PC-9 (cell line): ENCODE measurements around the gene PPIL6. TPM values are rescaled to one million over a fixed set of nuclear protein-coding genes. Genes with fewer than 3 reads are reported as not detected.

Experiments used
- Bru-seq: library from RNA; stranded (reverse); fragments of 400-500 nt; gene quantifications from one replicate; lab custom pipeline; 2021; lab: Mats Ljungman, UMichigan
- BruChase-seq, 2 experiments: library from RNA; stranded (reverse); fragments of 400-500 nt; gene quantifications; one replicate each; lab custom pipeline; 2021; lab: Mats Ljungman, UMichigan
- BruUV-seq: library from RNA; stranded (reverse); fragments of 400-500 nt; replicated peaks from 2 replicates; lab custom pipeline; 2021; lab: Mats Ljungman, UMichigan
- CTCF ChIA-PET: fragments of 300-600 bp; sonication (Branson Sonifier 250); formaldehyde crosslinking; loops from one replicate; lab custom pipeline; 2022; ENCODE audit warnings: antibody characterized with exemption; lab: Charles Lee
- POLR2A ChIA-PET: fragments of 300-600 bp; sonication (Branson Sonifier 250); formaldehyde crosslinking; loops from one replicate; lab custom pipeline; 2022; ENCODE audit warnings: antibody characterized with exemption; ENCODE audit not compliant: unreplicated experiment; lab: Charles Lee
- DNase-seq, 2 experiments: peaks; one replicate each; pipeline versions ENCODE4 v3.0.0 to v3.0.0-alpha.2; 2015 to 2022; ENCODE audit warnings: mixed read lengths in 1 of 2
- H2AFZ ChIP-seq: fragments of 200-600 bp; sonication (generic); 2 replicates; pipeline ENCODE4 v1.8.1; 2017; ENCODE audit warnings: antibody characterized with exemption
- H3F3A ChIP-seq: fragments of 200-600 bp; sonication (generic); 2 replicates; pipeline ENCODE4 v1.8.1; 2017; ENCODE audit warnings: antibody characterized with exemption, mild to moderate bottlenecking, low read depth; ENCODE audit not compliant: insufficient read depth
- H3K27ac ChIP-seq: fragments of 200-600 bp; sonication (generic); 2 replicates; pipeline ENCODE4 v1.6.1; 2016; ENCODE audit warnings: mixed run types
- H3K27me3 ChIP-seq: fragments of 200-600 bp; sonication (generic); 2 replicates; pipeline ENCODE4 v1.6.1; 2016; ENCODE audit warnings: low read depth, mixed run types; ENCODE audit not compliant: insufficient read depth
- H3K36me3 ChIP-seq: fragments of 200-600 bp; sonication (generic); 2 replicates; pipeline ENCODE4 v1.6.1; 2016; ENCODE audit warnings: low read depth, mixed run types
- H3K4me1 ChIP-seq: fragments of 200-600 bp; sonication (generic); replicated peaks from 2 replicates; pipeline ENCODE4 v1.6.1; 2016; ENCODE audit warnings: mixed run types; ENCODE audit not compliant: insufficient read depth
- H3K4me2 ChIP-seq: fragments of 200-600 bp; sonication (generic); 2 replicates; pipeline ENCODE4 v1.6.1; 2017; ENCODE audit warnings: mixed run types
- H3K4me3 ChIP-seq: fragments of 200-600 bp; sonication (generic); 2 replicates; pipeline ENCODE4 v1.6.1; 2016; ENCODE audit warnings: mixed run types
- H3K79me2 ChIP-seq: fragments of 200-600 bp; sonication (generic); 2 replicates; pipeline ENCODE4 v1.6.1; 2017; ENCODE audit warnings: low read depth, mixed run types
- H3K9me2 ChIP-seq: fragments of 200-600 bp; sonication (generic); 2 replicates; pipeline ENCODE4 v1.8.1; 2017; ENCODE audit warnings: mild to moderate bottlenecking; ENCODE audit not compliant: insufficient read depth
- H3K9me3 ChIP-seq: fragments of 200-600 bp; sonication (generic); 2 replicates; pipeline ENCODE4 v1.8.1; 2016; ENCODE audit warnings: low read depth; ENCODE audit not compliant: insufficient read depth
- H4K20me1 ChIP-seq: fragments of 200-600 bp; sonication (generic); 2 replicates; pipeline ENCODE4 v1.8.1; 2017; ENCODE audit not compliant: insufficient read depth
- EZH2 ChIP-seq: fragments of 200-600 bp; sonication (generic); IDR thresholded peaks from 2 replicates; pipeline ENCODE4 v1.8.0; 2017; ENCODE audit warnings: antibody characterized with exemption, low read depth
- intact Hi-C: fragments of 100-400 bp; cut with micrococcal nuclease; formaldehyde crosslinking; loops from one replicate; pipeline ENCODE4 v1.10.0; 2022; ENCODE audit not compliant: unreplicated experiment
- long read RNA-seq: library from polyadenylated mRNA; stranded (forward); transcript quantifications from one replicate; pipeline ENCODE4 v2.0.0, GENCODE V29; 2022
- total RNA-seq: library from RNA; stranded (reverse); gene quantifications from 2 replicates; pipeline ENCODE4 v1.2.3, GENCODE V29; 2021
- TF ChIP-seq, protein P1 (sequence below): fragments of 200-600 bp; sonication (generic); conservative IDR thresholded peaks from 2 replicates; pipeline ENCODE4 v1.6.1; 2017; ENCODE audit warnings: mixed run types, antibody characterized with exemption, mild to moderate bottlenecking, moderate library complexity

Gene PPIL6
- total RNA-seq (13.0 and 15.5 TPM in 2 replicates), Bru-seq, nascent RNA (percentile 59 among the genes with signal in this experiment), BruChase-seq, experiment 1, labeled RNA remaining after a 2-hour chase (percentile 62 among the genes with signal in this experiment), BruChase-seq, experiment 2, labeled RNA remaining after a 6-hour chase (percentile 61 among the genes with signal in this experiment)
- long read RNA-seq, full-length matches to known transcripts, result 6 of 24 reads
- long read RNA-seq, partial matches to known transcripts, result 1 of 24 reads
- long read RNA-seq, other reads (novel, unspliced or antisense), result 17 of 24 reads

DNA sequence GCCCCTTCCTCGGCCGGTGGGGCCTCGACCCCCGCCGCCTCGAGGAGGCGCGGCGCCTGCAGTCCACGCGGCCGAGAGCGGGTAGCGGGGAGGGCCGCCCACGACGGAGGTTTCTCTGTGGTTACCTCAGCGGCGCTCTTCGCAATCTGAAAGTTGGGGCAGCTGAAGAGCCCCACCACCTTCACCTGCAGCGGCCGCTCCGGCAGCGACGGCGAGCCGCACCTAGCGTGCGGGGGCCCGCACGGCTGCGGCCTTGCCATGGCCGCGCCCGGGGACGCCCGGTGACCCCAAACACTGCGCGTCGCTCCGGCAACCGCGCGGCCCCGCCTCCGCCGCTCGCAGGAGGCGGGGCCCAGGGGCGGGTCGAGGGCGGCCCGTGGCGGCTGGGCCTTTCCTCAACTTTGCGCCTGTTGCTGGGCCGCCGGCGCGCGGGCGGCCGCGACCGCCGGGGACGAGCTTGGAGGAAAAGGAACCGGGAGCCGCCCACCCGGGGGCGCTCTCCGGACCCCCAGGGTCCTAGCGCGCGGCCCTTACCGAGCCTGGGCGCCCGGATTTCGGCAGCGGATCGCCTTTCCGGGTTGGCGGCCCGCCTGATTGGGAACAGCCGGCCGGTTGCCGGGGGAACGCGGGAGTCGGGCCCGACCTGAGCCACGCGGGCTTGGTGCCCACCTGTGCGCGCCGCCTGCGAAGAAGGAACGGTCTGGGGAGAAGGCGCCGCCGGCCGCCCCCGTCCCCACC, at the start of gene PPIL6, which contains the start of gene SMPD2:
PPIL6 (minus strand) TSS at position 298 of the 738 bp plus-strand sequence; CDS start at position 260, 38 bp downstream.
SMPD2 (plus strand) TSS at position 394 of the 738 bp plus-strand sequence. CDS start 398 bp downstream, outside the sequence.
- Histone ChIP-seq H4K20me1 (no peaks in the 10 kb centered on the region), H3K4me2 (peak within 1 kb of the TSS; percentile 98), H3K36me3 (0 out of 2 replicates have a peak, but pooled peaks cover 9% of the 10 kb centered on the region), H3K27ac (peak within 1 kb of the TSS; percentile 81), H2AFZ (peak within 1 kb of the TSS; percentile 80), H3K79me2 (peaks cover 38% of the 10 kb centered on the region), H3K4me1 (peaks cover 18% of the 10 kb centered on the region), H3F3A (peaks cover 25% of the 10 kb centered on the region), H3K9me2 (no peaks in the 10 kb centered on the region), H3K27me3 (no peaks in the 10 kb centered on the region), H3K4me3 (peak within 1 kb of the TSS; percentile 92), H3K9me3 (no peaks in the 10 kb centered on the region)
- intact Hi-C loops, result loop anchor here (1.0 to 2.0 kb wide), 2 partner anchors 42 to 57 kb away; partner anchors contain the start of gene ZBTB24
- no TSS peak for BruUV-seq
- peak; percentile 69 to 88 for DNase-seq
- POLR2A ChIA-PET, result interaction anchor here (0.5 to 0.7 kb wide), 6 partner anchors 16 to 739 kb away, joined by 3 to 8 read pairs (median 5); partner anchors contain the start of gene WASF1
- CTCF ChIA-PET, result interaction anchor here (0.5 kb wide), 1 partner anchor 56 kb away, joined by 3 read pairs; no protein-coding TSS in a partner anchor
- TF ChIP-seq, protein P1, sequence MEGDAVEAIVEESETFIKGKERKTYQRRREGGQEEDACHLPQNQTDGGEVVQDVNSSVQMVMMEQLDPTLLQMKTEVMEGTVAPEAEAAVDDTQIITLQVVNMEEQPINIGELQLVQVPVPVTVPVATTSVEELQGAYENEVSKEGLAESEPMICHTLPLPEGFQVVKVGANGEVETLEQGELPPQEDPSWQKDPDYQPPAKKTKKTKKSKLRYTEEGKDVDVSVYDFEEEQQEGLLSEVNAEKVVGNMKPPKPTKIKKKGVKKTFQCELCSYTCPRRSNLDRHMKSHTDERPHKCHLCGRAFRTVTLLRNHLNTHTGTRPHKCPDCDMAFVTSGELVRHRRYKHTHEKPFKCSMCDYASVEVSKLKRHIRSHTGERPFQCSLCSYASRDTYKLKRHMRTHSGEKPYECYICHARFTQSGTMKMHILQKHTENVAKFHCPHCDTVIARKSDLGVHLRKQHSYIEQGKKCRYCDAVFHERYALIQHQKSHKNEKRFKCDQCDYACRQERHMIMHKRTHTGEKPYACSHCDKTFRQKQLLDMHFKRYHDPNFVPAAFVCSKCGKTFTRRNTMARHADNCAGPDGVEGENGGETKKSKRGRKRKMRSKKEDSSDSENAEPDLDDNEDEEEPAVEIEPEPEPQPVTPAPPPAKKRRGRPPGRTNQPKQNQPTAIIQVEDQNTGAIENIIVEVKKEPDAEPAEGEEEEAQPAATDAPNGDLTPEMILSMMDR, result peak; percentile 56
- no peak for TF ChIP-seq EZH2

DNA sequence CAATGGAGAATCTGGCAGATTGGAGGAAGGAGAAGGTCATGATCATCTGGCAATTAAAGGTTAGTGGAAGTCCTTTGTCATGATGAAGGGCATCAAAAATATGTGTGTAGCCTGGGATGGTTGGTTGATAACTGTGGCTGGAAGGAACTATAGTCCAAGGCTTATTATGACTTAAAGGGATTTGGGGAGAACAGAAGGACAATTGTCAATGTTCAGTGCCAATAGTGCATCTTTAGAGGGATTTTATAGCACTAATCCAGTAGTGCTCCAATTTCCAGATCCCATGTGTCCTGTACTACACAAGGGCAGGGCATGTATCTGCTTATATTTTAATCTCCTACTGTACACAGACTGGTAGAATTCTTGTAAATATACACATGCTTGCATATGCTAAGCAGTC, 47.6 kb upstream of the PPIL6 start:
- no peaks in the 10 kb centered on the region for H3K27me3 ChIP-seq
- H2AFZ ChIP-seq, result no peak overlapping the region
- H3K4me2 ChIP-seq, result no peak overlapping the region
- H4K20me1 ChIP-seq, result no peaks in the 10 kb centered on the region
- no peaks in the 10 kb centered on the region for H3K36me3 ChIP-seq
- intact Hi-C loops, result loop anchor here (10.0 kb wide), 1 partner anchor 393 kb away; the partner anchor contains the start of genes CEP57L1 and SESN1
- no TSS peak for BruUV-seq
- H3F3A ChIP-seq, result peaks cover 31% of the 10 kb centered on the region; the same call in 1 of the 2 replicates
- no peak for DNase-seq
- ChIA-PET POLR2A (no interaction called here), CTCF (no interaction called here)
- no peak overlapping the region for H3K27ac ChIP-seq
- H3K4me3 ChIP-seq, result no peak overlapping the region
- peaks cover 31% of the 10 kb centered on the region for H3K4me1 ChIP-seq
- H3K79me2 ChIP-seq, result no peaks in the 10 kb centered on the region
- H3K9me3 ChIP-seq, result no peaks in the 10 kb centered on the region
- no peak for TF ChIP-seq EZH2
- TF ChIP-seq, protein P1, result no peak
- H3K9me2 ChIP-seq, result no peaks in the 10 kb centered on the region

DNA sequence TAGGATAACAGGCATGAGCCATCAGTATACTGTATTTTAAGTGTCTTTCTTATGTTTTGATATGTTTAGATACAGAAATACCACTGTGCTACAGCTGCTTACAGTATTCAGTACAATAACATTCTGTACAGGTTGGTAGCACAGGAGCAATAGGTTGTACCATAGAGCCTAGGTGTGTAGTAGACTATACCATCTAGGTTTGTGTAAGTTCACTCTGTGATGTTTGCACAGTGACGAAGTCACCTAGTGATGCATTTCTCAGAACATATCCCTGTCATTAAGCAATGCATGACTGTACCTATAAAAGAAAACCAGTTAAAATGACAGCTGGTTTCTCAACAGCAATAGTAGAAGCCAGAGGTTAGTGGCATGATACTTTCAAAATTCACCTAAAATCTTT, 45.6 kb upstream of the PPIL6 start:
- H3K36me3 ChIP-seq, result peaks cover 8% of the 10 kb centered on the region; the same call in 1 of the 2 replicates
- H3F3A ChIP-seq, result peaks cover 19% of the 10 kb centered on the region; the same call in 1 of the 2 replicates
- H3K9me3 ChIP-seq, result no peaks in the 10 kb centered on the region
- H3K79me2 ChIP-seq, result peaks cover 18% of the 10 kb centered on the region
- no TSS peak for BruUV-seq
- ChIA-PET POLR2A (interaction anchor here (0.7 kb wide), 1 partner anchor 85 kb away, joined by 4 read pairs; no protein-coding TSS in a partner anchor), CTCF (no interaction called here)
- intact Hi-C loops, result loop anchor here (10.0 kb wide), 1 partner anchor 391 kb away; the partner anchor contains the start of genes CEP57L1 and SESN1
- TF ChIP-seq, protein P1, result no peak
- no peak for TF ChIP-seq EZH2
- H3K27ac ChIP-seq, result peak overlapping the region; percentile 27; the same call in 1 of the 2 replicates
- H3K4me3 ChIP-seq, result no peak overlapping the region
- H3K4me2 ChIP-seq, result no peak overlapping the region; the same call in 1 of the 2 replicates
- H4K20me1 ChIP-seq, result peaks cover 2% of the 10 kb centered on the region; the same call in 1 of the 2 replicates
- H3K27me3 ChIP-seq, result no peaks in the 10 kb centered on the region
- peak in 1 of 2 experiments; percentile 98 for DNase-seq
- H3K4me1 ChIP-seq, result peaks cover 32% of the 10 kb centered on the region
- H3K9me2 ChIP-seq, result no peaks in the 10 kb centered on the region
- no peak overlapping the region for H2AFZ ChIP-seq
